H1 (cell line): ENCODE measurements around the gene RPS6KA5. TPM values are rescaled to one million over a fixed set of nuclear protein-coding genes. Genes with fewer than 3 reads are reported as not detected.

ENCODE experiments used
- CTCF ChIA-PET: fragments of 300-600 bp; sonication (Branson Sonifier 250); formaldehyde crosslinking; loops from one replicate; lab custom pipeline; 2021; ENCODE audit not compliant: partially characterized antibody; lab: Charles Lee
- POLR2A ChIA-PET: fragments of 300-600 bp; sonication (Branson Sonifier 250); formaldehyde crosslinking; loops from one replicate; lab custom pipeline; 2021; ENCODE audit warnings: inconsistent platforms; ENCODE audit not compliant: partially characterized antibody; lab: Charles Lee
- DNase-seq, 2 experiments: peaks; one replicate each; pipeline versions ENCODE4 v3.0.0 to v3.0.0-alpha.2; 2010 to 2022; ENCODE audit warnings: low spot score in 2 of 2, low read depth in 1 of 2, mixed read lengths in 1 of 2
- FAIRE-seq: peaks from 2 replicates; lab custom pipeline; 2011; peaks lifted over from hg19 to GRCh38; lab: Jason Lieb, UNC
- H2AFZ ChIP-seq: 2 replicates; pipeline ENCODE4 v1.8.1; 2012; ENCODE audit warnings: low read length, inconsistent platforms
- H2AK5ac ChIP-seq: 2 replicates; pipeline ENCODE4 v1.6.1; 2013; ENCODE audit warnings: low read depth, low read length
- H2BK120ac ChIP-seq: replicated peaks from 2 replicates; pipeline ENCODE3; 2013; ENCODE audit warnings: low read depth, low read length, inconsistent platforms
- H2BK12ac ChIP-seq: 2 replicates; pipeline ENCODE4 v1.6.1; 2013; ENCODE audit warnings: low read depth, low read length
- H2BK15ac ChIP-seq: 2 replicates; pipeline ENCODE4 v1.6.1; 2013; ENCODE audit warnings: low read length
- H2BK20ac ChIP-seq: 2 replicates; pipeline ENCODE4 v1.6.1; 2013; ENCODE audit warnings: low read length
- H2BK5ac ChIP-seq: 2 replicates; pipeline ENCODE4 v1.6.1; 2013; ENCODE audit warnings: low read depth, low read length
- H3K14ac ChIP-seq: 2 replicates; pipeline ENCODE4 v1.6.1; 2013; ENCODE audit warnings: inconsistent platforms; ENCODE audit not compliant: insufficient read length
- H3K18ac ChIP-seq: 2 replicates; pipeline ENCODE4 v1.6.1; 2013; ENCODE audit warnings: low read length; ENCODE audit errors: extremely low read depth
- H3K23ac ChIP-seq: 2 replicates; pipeline ENCODE4 v1.6.1; 2013; ENCODE audit warnings: inconsistent platforms; ENCODE audit not compliant: insufficient read length
- H3K23me2 ChIP-seq: 2 replicates; pipeline ENCODE4 v1.6.1; 2013; ENCODE audit warnings: low read depth, low read length
- H3K27ac ChIP-seq: 2 replicates; pipeline ENCODE4 v1.6.1; 2011; ENCODE audit warnings: low read depth, low read length, inconsistent platforms
- H3K27me3 ChIP-seq, 4 experiments: replicated peaks in 1 of 4; 1 replicate in 1 of 4; 2 replicates in 3 of 4; pipeline versions ENCODE4 v1.6.1 to v1.8.1; 2011 to 2013; ENCODE audit warnings: low read length in 3 of 4, mild to moderate bottlenecking in 3 of 4, inconsistent platforms in 2 of 4, mixed read lengths in 2 of 4, moderate library complexity in 1 of 4; ENCODE audit not compliant: control insufficient read depth in 3 of 4, insufficient read depth in 3 of 4; ENCODE audit errors: extremely low read depth in 1 of 4
- H3K36me3 ChIP-seq, 4 experiments: 2 replicates each; pipeline versions ENCODE4 v1.6.1 to v1.8.1; 2011 to 2013; ENCODE audit warnings: mild to moderate bottlenecking in 4 of 4, low read length in 3 of 4, moderate library complexity in 2 of 4, control low read depth in 1 of 4, inconsistent platforms in 1 of 4; ENCODE audit not compliant: insufficient read depth in 4 of 4, control insufficient read depth in 2 of 4
- H3K4ac ChIP-seq: replicated peaks from 2 replicates; pipeline ENCODE3; 2013; ENCODE audit warnings: low read length, low read depth, mixed read lengths, inconsistent platforms; ENCODE audit not compliant: insufficient read length
- H3K4me1 ChIP-seq, 4 experiments: replicated peaks in 1 of 4; 1 replicate in 1 of 4; 2 replicates in 3 of 4; pipeline versions ENCODE4 v1.6.1 to v1.8.1; 2011 to 2013; ENCODE audit warnings: low read length in 3 of 4, inconsistent platforms in 2 of 4, mixed read lengths in 1 of 4; ENCODE audit not compliant: insufficient read depth in 4 of 4, control insufficient read depth in 3 of 4
- H3K4me2 ChIP-seq, 2 experiments: 2 replicates each; pipeline versions ENCODE4 v1.6.1 to v1.8.1; 2011 to 2013; ENCODE audit warnings: low read depth in 2 of 2, low read length in 2 of 2, control low read depth in 1 of 2, inconsistent platforms in 1 of 2, mild to moderate bottlenecking in 1 of 2; ENCODE audit not compliant: insufficient read depth in 1 of 2
- H3K4me3 ChIP-seq, 4 experiments: fragments of 200-600, 300-600 bp in 1 of 4; sonication (generic), shearing (Covaris generic), sonication (Bioruptor Twin) in 1 of 4; 2 replicates each; pipeline versions ENCODE4 v1.5.1 to v1.8.1; 2011 to 2016; ENCODE audit warnings: low read length in 4 of 4, low read depth in 3 of 4, control low read depth in 2 of 4, inconsistent platforms in 2 of 4, mild to moderate bottlenecking in 2 of 4, mixed read lengths in 1 of 4, moderate library complexity in 1 of 4; ENCODE audit not compliant: insufficient read depth in 2 of 4; ENCODE audit errors: extremely low read depth in 1 of 4
- H3K56ac ChIP-seq: replicated peaks from 2 replicates; pipeline ENCODE3; 2013; ENCODE audit warnings: low read depth, mild to moderate bottlenecking, mixed read lengths, low read length, inconsistent platforms; ENCODE audit not compliant: insufficient read length
- H3K79me1 ChIP-seq: 2 replicates; pipeline ENCODE4 v1.6.1; 2013; ENCODE audit warnings: low read depth, low read length, control low read depth
- H3K79me2 ChIP-seq, 2 experiments: 2 replicates each; pipeline versions ENCODE4 v1.6.1 to v1.8.1; 2012 to 2013; ENCODE audit warnings: low read length in 2 of 2, mild to moderate bottlenecking in 2 of 2, inconsistent platforms in 1 of 2; ENCODE audit not compliant: insufficient read depth in 2 of 2, control insufficient read depth in 1 of 2
- H3K9ac ChIP-seq, 4 experiments: replicated peaks in 1 of 4; 1 replicate in 1 of 4; 2 replicates in 3 of 4; pipeline versions ENCODE4 v1.6.1 to v1.8.1; 2011 to 2013; ENCODE audit warnings: low read depth in 3 of 4, low read length in 3 of 4, control low read depth in 2 of 4, mild to moderate bottlenecking in 2 of 4, moderate library complexity in 2 of 4, inconsistent platforms in 1 of 4; ENCODE audit errors: extremely low read depth in 1 of 4
- H3K9me3 ChIP-seq, 2 experiments: 2 replicates each; pipeline versions ENCODE4 v1.6.1 to v1.8.1; 2012 to 2013; ENCODE audit warnings: mild to moderate bottlenecking in 2 of 2, moderate library complexity in 2 of 2, control low read depth in 1 of 2, inconsistent platforms in 1 of 2, low read depth in 1 of 2, low read length in 1 of 2, mixed read lengths in 1 of 2; ENCODE audit not compliant: insufficient read depth in 2 of 2
- H4K20me1 ChIP-seq, 2 experiments: replicated peaks in 1 of 2; 2 replicates each; pipeline versions ENCODE3 to v1.8.1; 2011 to 2013; ENCODE audit warnings: inconsistent platforms in 2 of 2, low read length in 2 of 2, mild to moderate bottlenecking in 1 of 2; ENCODE audit not compliant: insufficient read depth in 2 of 2, control insufficient read depth in 1 of 2
- H4K5ac ChIP-seq: 2 replicates; pipeline ENCODE4 v1.6.1; 2013; ENCODE audit warnings: low read length, low read depth, mixed read lengths, inconsistent platforms; ENCODE audit not compliant: insufficient read length
- H4K8ac ChIP-seq: 2 replicates; pipeline ENCODE4 v1.8.0; 2013; ENCODE audit warnings: mild to moderate bottlenecking, moderate library complexity, low read length, inconsistent platforms; ENCODE audit not compliant: insufficient read depth; ENCODE audit errors: extremely low read depth
- H4K91ac ChIP-seq: replicated peaks from 2 replicates; pipeline ENCODE3; 2013; ENCODE audit warnings: low read length, mixed read lengths, inconsistent platforms; ENCODE audit not compliant: insufficient read length
- BACH1 ChIP-seq: IDR thresholded peaks from 2 replicates; pipeline ENCODE4 v1.6.1; 2012; ENCODE audit warnings: low read length, improper control_type of control experiment
- CEBPB ChIP-seq: IDR thresholded peaks from 2 replicates; pipeline ENCODE4 v1.6.1; 2012; ENCODE audit warnings: low read depth, low read length
- CREB1 ChIP-seq: IDR thresholded peaks from 2 replicates; pipeline ENCODE4 v1.6.1; 2012; ENCODE audit warnings: inconsistent platforms
- FOSL1 ChIP-seq: IDR thresholded peaks from 2 replicates; pipeline ENCODE4 v1.6.1; 2011; ENCODE audit warnings: mild to moderate bottlenecking, low read depth, low read length, moderate library complexity; ENCODE audit not compliant: insufficient read depth
- HDAC2 ChIP-seq, 2 experiments: fragments of 300-600 bp in 1 of 2; sonication (generic) in 1 of 2; IDR thresholded peaks; 2 replicates each; pipeline ENCODE4 v1.6.1; 2011 to 2012; ENCODE audit warnings: low read depth in 2 of 2, low read length in 2 of 2, mild to moderate bottlenecking in 2 of 2, moderate library complexity in 2 of 2, borderline replicate concordance in 1 of 2, inconsistent platforms in 1 of 2
- JUN ChIP-seq: IDR thresholded peaks from 2 replicates; pipeline ENCODE4 v1.6.1; 2011; ENCODE audit warnings: low read depth, mild to moderate bottlenecking, improper control_type of control experiment, low read length
- JUND ChIP-seq: IDR thresholded peaks from 2 replicates; pipeline ENCODE4 v1.6.1; 2011; ENCODE audit warnings: mild to moderate bottlenecking, improper control_type of control experiment, low read length
- KDM5A ChIP-seq: fragments of 200-600 bp; IDR thresholded peaks from 2 replicates; pipeline ENCODE4 v1.7.1; 2012; ENCODE audit warnings: mild to moderate bottlenecking, low read length, inconsistent platforms, mixed read lengths
- NANOG ChIP-seq: IDR thresholded peaks from 2 replicates; pipeline ENCODE4 v1.6.1; 2011; ENCODE audit warnings: low read length, low read depth, mild to moderate bottlenecking, inconsistent platforms; ENCODE audit not compliant: insufficient read depth, poor library complexity, severe bottlenecking
- SIN3A ChIP-seq, 2 experiments: IDR thresholded peaks in 1 of 2; conservative IDR thresholded peaks in 1 of 2; 2 replicates each; pipeline ENCODE4 v1.6.1; 2011 to 2012; ENCODE audit warnings: low read length in 2 of 2, improper control_type of control experiment in 1 of 2, low read depth in 1 of 2, mild to moderate bottlenecking in 1 of 2
- TAF1 ChIP-seq: IDR thresholded peaks from 2 replicates; pipeline ENCODE4 v1.6.1; 2011; ENCODE audit warnings: mild to moderate bottlenecking, low read depth, low read length
- YY1 ChIP-seq: IDR thresholded peaks from 2 replicates; pipeline ENCODE4 v1.6.1; 2011; ENCODE audit warnings: low read depth, mild to moderate bottlenecking, low read length
- WGBS, 2 experiments: shearing (Covaris generic) in 1 of 2; methylation state at CpG; one replicate each; pipeline versions ENCODE4 v1.1.6 to v1.1.7; 2013 to 2015; ENCODE audit warnings: low lambda C conversion rate in 2 of 2, mixed read lengths in 2 of 2, inconsistent platforms in 1 of 2, low coverage in 1 of 2, missing lambda C conversion rate in 1 of 2; ENCODE audit not compliant: insufficient replicate concordance in 2 of 2, insufficient coverage in 1 of 2, insufficient read length in 1 of 2; ENCODE audit errors: extremely low coverage in 1 of 2, missing lambda C conversion rate in 1 of 2; 5-methylcytosine and 5-hydroxymethylcytosine counted together
- polyA plus RNA-seq, 7 experiments: library from polyadenylated mRNA; depleted of rRNA in 3 of 7; stranded (reverse) in 5 of 7; unstranded in 2 of 7; fragments of >200 nt in 5 of 7; fragments of 200-250 nt in 2 of 7; gene quantifications; 1 replicate in 5 of 7; 2 replicates in 1 of 7; 4 replicates in 1 of 7; pipeline versions ENCODE4 v1.2.1 to v1.2.3, GENCODE V29; 2011 to 2013; ENCODE audit warnings: missing spikeins in 2 of 7, mixed read lengths in 2 of 7
- total RNA-seq: library from RNA; stranded (reverse); fragmentation: NEBNext Ultra II Directional; extraction: Animal tissue kit (Norgen Biotek cat#: 25700); gene quantifications from 2 replicates; pipeline ENCODE4 v1.2.1, GENCODE V29; 2021

The RPS6KA5 gene
- total and polyA plus RNA-seq, 2 of the 8 experiments (the other 6 are each of a cell fraction or from before 2014, with no cell fraction given) = 0.85 to 3.1 TPM

DNA sequence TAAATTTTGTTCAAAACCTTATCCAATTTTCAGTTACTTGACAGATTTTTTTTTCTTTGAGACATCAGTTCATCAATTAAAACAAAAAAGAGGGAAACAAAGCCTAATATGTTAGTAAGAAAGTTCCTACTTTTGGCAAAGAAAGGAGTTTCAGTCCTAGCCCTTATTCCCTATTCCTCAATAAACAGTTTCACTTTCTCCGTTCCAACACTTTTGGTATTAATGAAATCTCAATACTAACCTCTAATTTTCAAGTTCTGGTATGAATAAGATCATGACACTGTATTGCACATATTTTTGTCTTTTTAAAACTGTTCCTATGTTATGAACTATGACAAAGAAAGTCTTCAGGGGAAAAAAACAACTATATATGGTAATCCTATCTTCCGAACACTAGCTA, 48.4 kb downstream of the RPS6KA5 start:
- Histone ChIP-seq H2AFZ (no peak overlapping the region), H3K56ac (no peak overlapping the region), H3K79me1 (no peaks in the 10 kb centered on the region), H3K36me3 (no peaks in the 10 kb centered on the region), H4K8ac (no peak overlapping the region), H3K27me3 (no peaks in the 10 kb centered on the region), H3K4me2 (no peak overlapping the region), H4K91ac (no peak overlapping the region), H3K27ac (no peak overlapping the region), H4K20me1 (no peaks in the 10 kb centered on the region), H2BK5ac (no peak overlapping the region), H3K9me3 (no peaks in the 10 kb centered on the region), H2BK20ac (no peak overlapping the region), H2AK5ac (no peak overlapping the region), H3K4ac (no peak overlapping the region), H3K79me2 (no peaks in the 10 kb centered on the region), H3K14ac (no peak overlapping the region), H2BK15ac (no peak overlapping the region), H3K4me3 (no peak overlapping the region), H3K18ac (no peak overlapping the region), H3K23ac (no peak overlapping the region), H3K4me1 (no peaks in the 10 kb centered on the region), H3K9ac (no peak overlapping the region), H4K5ac (no peak overlapping the region), H2BK12ac (no peak overlapping the region), H3K23me2 (no peaks in the 10 kb centered on the region; the same call in 1 of the 2 replicates), H2BK120ac (no peak overlapping the region)
- ChIA-PET POLR2A (no interaction called here), CTCF (interaction anchor here (0.9 to 1.3 kb wide), 2 partner anchors 103 to 162 kb away, joined by 3 read pairs; no protein-coding TSS in a partner anchor)
- no peak for FAIRE-seq
- DNase-seq = no peak
- whole genome bisulfite sequencing, 2 experiments = 96% methylated on average over 2 of the region's 2 CpGs; no CpG with 5 or more reads in 1 of the 2 experiments
- no peak for TF ChIP-seq YY1
- no peak for TF ChIP-seq TAF1
- no peak for TF ChIP-seq CEBPB
- no peak for TF ChIP-seq HDAC2 (IDR thresholded peaks at IDR 0.05; ENCODE audit: borderline replicate concordance in 1 of 2, low read depth in 2 of 2, low read length in 2 of 2)
- TF ChIP-seq CREB1 = no peak
- no peak for TF ChIP-seq SIN3A (conservative IDR thresholded peaks at IDR 0.05 in 1 of 2, IDR thresholded peaks at IDR 0.05 in 1 of 2; ENCODE audit: low read depth in 1 of 2, low read length in 2 of 2)
- TF ChIP-seq NANOG = no peak
- TF ChIP-seq JUND = no peak
- no peak for TF ChIP-seq JUN
- no peak for TF ChIP-seq BACH1
- no peak for TF ChIP-seq KDM5A
- TF ChIP-seq FOSL1 = no peak
